Superior temporal gyrus (tissue), 1 donor: ENCODE results near the gene RSPH1.

ENCODE experiments used
- DNase-seq: peaks from one replicate; pipeline ENCODE4 v3.0.0-alpha.2; 2016; ENCODE audit errors: extremely low spot score

RSPH1 gene

GRCh38 chr21:42513985-42514882 lies 18.2 kb upstream of the RSPH1 start:
- no peak for DNase-seq

DNA sequence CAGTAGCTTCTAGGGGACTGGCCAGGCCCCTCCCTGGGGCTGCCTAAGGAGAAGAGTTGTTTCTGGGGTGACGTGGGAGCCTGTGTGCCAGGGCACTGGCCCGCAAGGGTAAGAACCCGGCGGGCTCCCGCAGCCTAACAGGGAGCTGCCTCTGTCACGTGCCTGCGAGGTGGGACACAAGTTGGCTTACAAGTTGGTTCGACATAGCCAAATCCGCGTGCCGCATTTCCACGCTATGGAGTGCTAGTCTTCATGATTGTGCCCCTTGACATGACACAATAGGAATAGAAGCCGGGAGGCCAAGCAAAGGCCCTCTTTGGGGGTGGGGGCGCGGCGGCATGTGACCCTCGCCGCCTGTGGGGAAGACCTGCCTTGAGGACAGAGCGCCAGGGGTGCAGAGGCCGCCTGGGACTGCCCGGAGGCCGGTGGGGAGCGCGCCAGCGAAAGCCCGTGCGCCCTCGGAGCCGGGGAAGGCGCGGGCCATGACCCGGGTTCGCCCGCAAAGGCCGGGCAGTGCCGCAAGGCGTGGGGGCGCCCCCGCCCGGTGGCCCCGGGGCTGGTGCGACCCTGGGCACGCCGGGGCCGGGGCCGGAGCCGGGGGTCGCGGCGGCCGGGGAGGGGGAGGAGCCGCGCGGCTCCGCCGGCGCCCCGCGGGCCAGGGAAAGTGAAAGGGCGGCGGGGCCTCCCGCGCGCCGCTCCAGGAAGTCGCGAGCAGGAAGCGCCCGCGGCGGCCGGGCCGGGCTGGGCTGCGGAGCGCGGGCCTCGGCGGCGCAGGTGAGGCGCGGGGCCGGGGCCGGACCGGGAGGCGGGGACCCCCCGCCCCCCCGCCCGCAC lies 17.3 kb upstream of the RSPH1 start, which contains the start of gene SLC37A1:
TSS of gene SLC37A1 (plus strand) at position 702 of the 834 bp plus-strand sequence. CDS start 4,603 bp downstream, outside the sequence.
- DNase-seq = no peak

DNA sequence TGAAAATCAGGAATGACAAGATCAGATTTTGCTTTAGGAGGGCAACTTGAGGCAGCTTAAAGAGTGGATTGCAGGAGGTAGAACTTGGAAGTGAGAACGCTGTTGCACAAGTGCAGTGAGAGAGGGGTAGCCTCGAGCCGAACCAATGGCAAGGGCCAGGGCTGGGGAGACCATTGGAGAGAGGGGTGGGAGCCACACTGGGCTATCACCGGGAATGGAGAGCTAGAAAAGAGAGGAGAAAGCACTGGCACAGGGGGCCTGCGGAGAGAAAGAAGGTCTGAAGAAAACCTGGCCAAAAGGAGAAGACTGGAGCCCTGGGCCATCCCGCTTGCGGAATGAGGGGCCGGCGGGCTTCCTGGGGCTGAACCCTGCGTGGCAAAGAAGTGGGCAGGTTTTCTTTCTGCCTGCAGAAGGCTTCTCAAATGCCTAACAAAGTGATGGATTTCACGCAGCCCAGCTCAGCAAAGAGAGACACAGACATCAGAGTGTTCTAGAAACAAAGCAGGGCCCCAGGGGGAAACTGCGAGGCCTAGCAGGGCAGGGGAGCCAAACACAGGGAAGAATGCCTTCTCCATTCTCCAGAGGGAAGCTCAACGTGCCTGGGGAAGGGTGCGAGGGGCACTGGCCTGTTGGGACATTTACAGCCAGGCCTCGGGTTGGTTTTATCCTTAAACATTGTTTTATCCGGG lies 16.5 kb upstream of the RSPH1 start:
- DNase-seq = no peak

- DNase-seq = no peak
Observed at GRCh38 chr21:42509244-42509643, 13.2 kb upstream of the RSPH1 start.

GRCh38 chr21:42508371-42508770 lies 12.3 kb upstream of the RSPH1 start:
- DNase-seq = no peak

DNA sequence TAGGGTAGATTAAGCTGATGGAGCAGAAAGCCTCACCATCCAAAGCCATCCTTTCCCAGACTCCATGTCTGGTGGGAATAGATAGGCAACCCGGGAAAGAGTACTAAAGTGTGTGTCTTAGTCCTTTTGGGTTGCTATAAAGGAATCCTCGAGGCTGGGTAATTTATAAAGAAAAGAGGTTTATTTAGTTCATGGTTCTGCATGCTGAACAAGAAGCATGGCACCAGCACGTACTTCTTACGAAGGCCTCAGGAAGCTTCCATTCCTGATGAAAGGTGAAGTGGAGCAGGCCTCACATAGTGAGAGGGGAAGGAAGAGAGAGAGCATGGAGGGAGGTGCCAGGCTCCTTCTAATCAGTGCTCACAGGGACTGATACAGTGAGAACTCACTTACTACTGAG lies 11.4 kb upstream of the RSPH1 start:
- no peak for DNase-seq

DNA sequence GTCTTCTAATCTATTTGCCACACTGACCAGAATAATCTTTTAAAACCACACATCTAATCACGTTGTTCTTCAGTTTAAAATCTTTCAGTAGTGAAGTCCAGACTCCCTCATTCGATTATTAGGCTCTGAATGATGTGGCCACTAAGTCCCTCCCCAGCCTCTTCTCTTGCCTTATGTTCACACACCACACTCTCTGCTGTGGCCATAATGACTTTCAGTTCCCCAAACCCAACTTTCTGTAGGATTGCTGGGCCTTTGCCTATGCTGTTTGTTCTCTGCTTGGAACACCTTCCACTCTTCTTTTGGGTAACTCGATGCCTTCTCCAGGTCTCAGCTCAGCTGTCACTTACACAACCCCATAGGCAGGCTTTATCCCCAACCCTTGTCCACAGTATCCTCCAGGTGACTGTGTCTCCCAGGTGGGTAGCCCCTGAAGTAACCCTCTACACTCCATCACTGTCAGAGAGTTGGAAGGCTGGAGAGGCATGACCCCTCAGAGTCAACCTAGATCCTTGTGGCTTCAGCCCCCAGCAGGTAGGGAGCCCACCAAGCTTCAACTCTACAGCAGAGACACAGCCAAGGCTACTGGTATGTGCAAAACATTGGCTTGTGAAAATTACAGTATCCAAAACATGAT lies 9.2 kb upstream of the RSPH1 start:
- no peak for DNase-seq

- no peak for DNase-seq
Observed at GRCh38 chr21:42503711-42504110, 7.7 kb upstream of the RSPH1 start.

- no peak for DNase-seq
Observed at GRCh38 chr21:42500736-42501135, 4.7 kb upstream of the RSPH1 start.

- DNase-seq = no peak
Observed at GRCh38 chr21:42500225-42500624, 4.2 kb upstream of the RSPH1 start.

DNA sequence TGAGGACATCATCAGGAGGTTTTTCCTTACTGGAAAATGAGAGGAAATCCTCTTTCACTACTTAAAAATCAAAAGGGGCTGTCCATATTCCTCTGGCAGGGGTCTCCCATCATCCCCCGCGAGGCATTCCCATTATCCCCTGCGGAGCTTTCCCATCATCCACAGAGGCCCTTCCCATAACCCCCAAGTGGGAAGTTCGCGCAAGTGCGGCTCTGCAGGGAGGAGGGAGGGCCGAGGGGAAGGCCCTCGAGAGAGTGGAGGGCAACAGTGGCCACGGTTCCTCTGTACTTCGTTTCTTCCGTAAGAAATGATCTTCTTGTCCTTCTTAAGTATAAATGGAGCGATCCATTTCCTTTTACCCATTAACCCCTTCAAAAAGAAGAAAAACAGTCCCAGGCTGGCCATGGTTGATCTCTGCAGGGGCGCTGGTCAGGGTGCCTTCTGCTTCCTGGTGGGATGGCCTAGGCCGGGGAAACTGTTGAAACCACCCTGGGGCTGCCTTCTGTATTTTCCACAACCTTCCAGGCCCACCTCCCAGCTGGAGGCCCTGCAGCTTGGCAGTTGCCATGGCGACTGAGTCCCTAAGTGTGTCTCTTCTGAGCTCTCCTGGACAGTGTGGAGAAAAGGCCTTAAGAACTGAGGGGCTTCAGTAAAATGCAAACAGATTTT lies 3.6 kb upstream of the RSPH1 start:
- no peak for DNase-seq

- DNase-seq = no peak
Observed at GRCh38 chr21:42498012-42498411, 2.0 kb upstream of the RSPH1 start.

DNA sequence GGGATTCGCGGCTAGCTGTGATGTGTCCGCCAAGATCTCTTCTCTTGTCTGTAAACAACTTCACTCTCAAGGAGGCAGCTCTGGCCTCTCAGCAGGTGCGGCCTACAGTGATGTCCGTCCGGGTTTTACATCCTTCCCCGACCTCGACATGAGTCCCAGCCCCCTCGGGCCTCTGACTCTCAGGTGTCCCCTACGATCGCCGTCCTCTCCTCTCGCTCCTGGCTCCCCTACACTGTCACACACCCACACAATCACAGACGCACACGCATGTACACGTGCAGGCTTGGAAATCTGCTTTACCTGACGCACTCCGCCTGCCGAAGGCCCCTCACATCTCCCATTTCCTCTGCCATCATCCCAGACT lies 797 bp upstream of the RSPH1 start:
- peak; percentile 45 for DNase-seq

- DNase-seq = no peak
Observed at GRCh38 chr21:42495765-42496119, 282 bp downstream of the RSPH1 start.

GRCh38 chr21:42495027-42495426 lies 997 bp downstream of the RSPH1 start:
- DNase-seq = no peak

DNA sequence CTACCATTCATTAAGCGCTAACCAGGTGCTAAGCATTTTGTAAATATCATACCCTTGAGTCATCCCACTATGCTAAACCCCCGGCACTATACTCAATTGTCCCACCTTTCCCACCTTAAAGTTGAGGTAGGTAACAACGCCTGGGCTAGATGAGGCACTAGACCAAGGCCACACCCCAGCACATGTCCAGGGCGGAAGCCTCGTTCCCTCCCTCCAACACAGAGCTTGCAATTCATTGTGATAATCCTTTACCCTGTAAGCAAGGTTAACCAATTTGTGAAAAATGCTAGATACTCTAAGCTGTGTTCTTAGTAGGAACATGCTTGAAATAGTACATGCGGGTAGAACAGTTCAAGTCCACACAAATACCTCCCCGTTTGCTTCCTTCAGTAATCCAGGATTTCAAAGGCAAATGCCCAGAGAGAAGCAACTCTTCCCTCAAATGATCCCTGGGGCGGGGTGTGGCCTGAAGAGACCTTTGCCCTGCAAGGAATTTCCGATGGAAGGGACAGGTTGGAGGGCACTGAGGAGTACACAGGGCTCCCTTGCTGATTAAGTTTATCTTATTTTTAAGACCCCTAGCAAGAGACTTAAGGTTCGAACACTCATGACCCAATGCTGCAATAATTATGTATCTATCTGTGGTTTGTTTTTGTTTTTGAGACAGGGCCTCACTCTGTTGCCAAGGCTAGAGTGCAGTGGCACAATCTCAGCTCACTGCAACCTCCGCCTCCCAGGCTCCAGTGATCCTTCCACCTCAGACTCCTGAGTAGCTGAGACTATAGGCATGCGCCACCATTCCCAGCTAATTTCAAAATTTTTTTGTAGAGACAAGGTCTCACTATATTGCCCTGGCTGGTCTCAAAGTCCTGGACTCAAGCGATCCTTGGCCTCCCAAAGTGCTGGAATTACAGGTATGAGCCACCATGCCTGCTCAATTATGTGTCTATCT lies 2.6 kb downstream of the RSPH1 start:
- DNase-seq = no peak

DNA sequence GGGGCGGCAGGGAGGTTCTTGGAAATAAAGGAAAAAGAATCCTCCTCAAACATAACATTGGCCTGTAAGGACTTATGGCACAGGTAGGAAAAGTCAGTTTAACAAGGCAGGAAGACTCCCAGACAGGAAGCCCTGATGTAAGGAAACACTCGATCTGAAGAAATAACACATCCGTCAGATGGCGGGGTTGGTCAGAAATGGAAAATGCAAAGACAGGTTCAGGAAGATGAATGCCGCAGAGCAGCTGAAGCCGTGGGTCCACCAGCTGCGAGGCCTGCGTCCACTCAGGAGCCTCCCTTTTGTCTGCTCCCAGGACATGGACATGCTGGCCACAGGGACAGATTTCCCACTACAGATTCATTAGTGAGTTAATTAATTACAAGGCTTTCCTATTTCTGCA lies 3.8 kb downstream of the RSPH1 start:
- DNase-seq = no peak

GRCh38 chr21:42491328-42491727 lies 4.7 kb downstream of the RSPH1 start:
- DNase-seq = no peak

DNA sequence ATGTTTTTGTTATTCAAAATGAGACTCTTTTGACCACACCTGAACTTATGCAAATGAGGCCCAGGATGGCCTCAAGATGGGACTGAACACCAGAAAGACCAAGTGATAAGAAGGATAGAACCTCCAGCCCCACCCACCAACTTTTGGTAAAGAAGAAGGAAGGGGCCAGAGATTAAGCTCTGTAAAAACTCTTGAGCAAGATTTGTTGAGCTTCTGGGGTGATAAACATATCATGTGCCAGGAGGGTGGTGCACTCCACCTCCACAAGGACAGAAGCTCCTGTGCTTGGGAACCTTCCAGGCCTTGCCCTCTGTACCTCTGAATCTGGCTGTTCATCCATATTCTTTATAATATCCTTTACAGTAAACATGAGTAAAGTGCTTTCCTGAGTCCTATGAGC lies 5.3 kb downstream of the RSPH1 start:
- DNase-seq = no peak

DNA sequence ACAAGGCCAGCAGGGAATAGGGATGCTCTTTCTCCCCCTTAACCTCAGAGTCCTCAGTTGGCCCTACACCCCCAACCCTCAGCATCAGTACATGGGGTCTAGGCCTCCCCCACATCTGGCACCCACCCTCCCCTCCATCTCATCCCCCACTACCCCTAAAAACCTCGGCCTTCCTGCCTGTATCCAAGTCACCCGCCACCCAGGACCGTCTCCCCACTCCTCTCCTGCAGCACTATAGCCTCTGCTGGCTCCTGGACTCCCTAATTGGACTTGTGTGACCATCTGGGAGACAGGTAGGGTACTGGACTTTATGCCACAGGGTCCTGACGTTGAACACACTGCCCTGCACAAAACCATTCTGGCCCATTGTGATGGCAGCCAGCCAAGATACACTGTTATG lies 6.0 kb downstream of the RSPH1 start:
- DNase-seq = no peak
